ENCODE data around the gene ZCCHC14.
A peak's percentile ranks its signal among the peaks of the same experiment; 100 is the strongest.

Gene ZCCHC14

GRCh38 chr16:87426423-87427215 lies 66.2 kb downstream of the ZCCHC14 start:
- no peak for DNase-seq (ENCODE audit: low read depth)

DNA sequence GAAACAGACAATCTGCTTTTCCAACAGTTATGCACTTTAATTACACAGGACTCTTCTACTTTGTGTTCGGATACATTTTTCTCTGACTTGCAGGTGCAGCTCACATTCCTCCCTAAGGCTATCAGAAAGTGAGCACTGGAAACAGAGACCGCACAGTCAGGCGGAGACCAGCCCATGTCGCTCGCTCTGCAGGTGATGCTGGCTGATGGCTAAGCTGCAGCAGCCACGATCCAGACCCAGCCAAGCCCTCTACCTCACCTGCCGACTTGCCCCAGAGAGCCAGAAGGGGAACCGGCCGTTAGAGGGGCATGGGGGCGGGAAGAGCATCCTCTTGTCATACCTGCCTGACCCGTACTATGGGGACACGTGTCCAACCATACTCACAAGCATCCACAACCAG lies 66.9 kb downstream of the ZCCHC14 start:
- no peak for DNase-seq (ENCODE audit: low read depth)

DNA sequence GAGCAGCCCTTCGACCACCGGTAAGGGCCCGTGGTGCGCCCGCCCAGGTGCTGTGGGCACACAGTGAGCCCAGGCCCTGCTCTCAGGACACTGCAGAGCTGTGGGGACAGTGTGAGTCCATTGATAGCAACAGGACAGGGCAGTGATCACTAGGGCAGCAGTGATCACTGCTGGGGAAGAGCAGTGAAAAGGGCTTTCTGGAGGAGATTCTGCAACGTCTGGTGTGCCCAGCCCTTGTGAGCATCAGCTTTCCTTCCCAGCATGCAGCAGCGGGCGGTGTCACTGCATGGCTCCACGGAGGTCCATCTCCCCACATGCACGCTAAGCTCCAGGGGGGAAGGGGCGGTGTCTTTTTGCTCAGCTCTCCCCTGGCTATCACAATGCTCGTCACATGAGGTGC lies 68.6 kb downstream of the ZCCHC14 start:
- DNase-seq (ENCODE audit: low read depth), result no peak

GRCh38 chr16:87423429-87423828 lies 69.4 kb downstream of the ZCCHC14 start:
- no peak for DNase-seq (ENCODE audit: low read depth)

GRCh38 chr16:87422106-87422505 lies 70.7 kb downstream of the ZCCHC14 start:
- no peak for DNase-seq (ENCODE audit: low read depth)

GRCh38 chr16:87421003-87421912 lies 71.6 kb downstream of the ZCCHC14 start:
- DNase-seq (ENCODE audit: low read depth), result no peak

DNA sequence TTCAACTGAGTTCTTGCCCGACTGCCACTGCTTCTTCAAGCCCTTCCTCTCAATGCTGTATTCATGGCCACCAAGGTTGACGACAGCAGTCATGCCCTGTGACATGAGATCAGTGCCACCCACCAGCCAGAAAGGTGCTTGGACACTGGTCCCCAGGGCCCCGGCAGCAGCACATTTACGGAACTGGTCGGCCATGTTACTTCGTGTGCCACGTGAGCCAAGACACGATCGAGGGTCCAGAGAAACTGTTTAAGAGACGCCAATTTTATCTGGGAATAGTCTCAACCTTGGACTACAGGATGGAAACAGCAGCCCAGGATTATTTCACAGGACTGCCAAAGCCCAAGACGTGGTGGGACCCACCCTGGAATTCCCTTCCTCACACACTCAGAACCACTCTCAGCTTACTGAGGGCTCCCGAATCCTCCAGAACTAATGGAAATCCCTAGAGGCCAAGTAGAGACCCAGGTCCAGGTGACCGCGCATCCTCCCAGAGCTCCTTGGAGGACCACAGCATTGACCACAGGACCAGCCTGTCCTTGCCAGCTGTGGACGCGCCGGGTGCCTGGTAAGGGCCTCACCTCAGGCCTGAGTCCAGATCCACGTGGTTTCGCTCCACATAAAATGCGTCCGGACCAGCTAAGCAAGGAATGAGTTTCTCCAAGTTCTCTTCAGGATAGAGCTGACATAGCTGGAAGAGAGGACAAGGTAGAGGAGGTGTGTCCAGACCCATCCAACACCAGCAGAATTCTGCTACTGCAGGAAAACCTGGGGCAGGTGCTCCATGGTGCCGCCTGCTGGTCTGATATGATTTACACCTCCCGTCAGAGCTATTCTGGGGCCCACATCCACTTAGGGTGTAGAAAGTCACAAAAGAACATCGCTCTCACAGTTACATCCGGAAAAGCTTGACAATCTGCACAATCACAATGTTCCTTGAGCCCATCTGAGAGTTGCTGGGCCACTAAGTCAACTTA lies 72.5 kb downstream of the ZCCHC14 start:
- DNase-seq (ENCODE audit: low read depth), result no peak

DNA sequence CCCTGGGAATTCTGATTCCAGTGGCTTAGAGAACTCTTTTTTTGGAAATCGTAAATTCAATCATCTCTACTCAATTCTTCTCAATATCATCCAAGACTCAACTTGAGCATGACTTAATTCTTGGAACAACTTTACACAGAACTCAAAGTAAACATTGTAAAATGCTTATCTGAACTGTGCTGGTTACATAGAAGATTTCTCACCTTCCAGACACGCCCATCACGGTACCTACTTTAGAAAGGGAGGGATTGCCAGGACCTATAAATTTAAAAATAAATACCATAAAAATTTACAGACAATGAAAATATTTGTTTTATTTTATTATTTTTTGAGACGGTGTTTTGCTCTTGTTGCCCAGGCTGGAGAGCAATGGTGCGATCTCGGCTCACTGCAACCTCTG lies 74.2 kb downstream of the ZCCHC14 start:
- no peak for DNase-seq (ENCODE audit: low read depth)

DNA sequence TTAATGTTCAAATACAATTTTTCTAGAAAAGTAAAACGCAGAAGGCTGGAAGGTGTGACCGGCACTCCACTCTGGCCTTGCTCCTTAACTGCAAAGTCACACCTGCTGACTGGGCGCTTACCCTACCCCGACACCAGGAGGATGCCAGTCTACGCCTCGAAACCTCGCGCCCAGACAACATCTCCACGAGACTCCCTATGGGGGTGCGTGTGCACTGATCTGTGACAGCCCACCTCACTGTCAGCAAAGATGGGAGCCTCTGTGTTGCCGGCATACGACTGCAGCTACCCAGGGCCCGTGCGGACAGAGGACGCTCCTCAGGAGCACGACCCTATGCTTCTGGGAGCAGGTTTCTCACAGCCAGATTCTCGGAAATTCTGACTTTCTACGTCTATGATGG lies 74.6 kb downstream of the ZCCHC14 start:
- no peak for DNase-seq (ENCODE audit: low read depth)

DNA sequence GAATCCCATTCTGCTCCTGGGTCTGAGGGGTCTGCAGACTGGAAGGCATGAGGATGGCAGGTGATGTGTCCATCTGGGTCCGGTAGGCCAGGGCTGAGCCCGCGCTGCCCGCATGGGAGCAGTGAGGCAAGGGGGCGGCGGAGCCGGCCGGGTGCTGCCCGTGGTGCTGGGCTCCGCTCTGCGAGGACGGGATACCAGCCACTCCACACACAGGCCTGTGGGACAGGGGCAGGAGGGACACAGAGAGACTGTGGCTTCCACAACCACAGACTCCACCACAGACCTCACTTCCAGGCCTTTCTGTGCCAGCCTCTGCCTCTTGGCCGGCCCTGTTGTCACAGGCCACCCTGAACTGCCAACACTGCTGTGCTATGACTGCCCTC lies 75.3 kb downstream of the ZCCHC14 start:
- no peak for DNase-seq (ENCODE audit: low read depth)

DNA sequence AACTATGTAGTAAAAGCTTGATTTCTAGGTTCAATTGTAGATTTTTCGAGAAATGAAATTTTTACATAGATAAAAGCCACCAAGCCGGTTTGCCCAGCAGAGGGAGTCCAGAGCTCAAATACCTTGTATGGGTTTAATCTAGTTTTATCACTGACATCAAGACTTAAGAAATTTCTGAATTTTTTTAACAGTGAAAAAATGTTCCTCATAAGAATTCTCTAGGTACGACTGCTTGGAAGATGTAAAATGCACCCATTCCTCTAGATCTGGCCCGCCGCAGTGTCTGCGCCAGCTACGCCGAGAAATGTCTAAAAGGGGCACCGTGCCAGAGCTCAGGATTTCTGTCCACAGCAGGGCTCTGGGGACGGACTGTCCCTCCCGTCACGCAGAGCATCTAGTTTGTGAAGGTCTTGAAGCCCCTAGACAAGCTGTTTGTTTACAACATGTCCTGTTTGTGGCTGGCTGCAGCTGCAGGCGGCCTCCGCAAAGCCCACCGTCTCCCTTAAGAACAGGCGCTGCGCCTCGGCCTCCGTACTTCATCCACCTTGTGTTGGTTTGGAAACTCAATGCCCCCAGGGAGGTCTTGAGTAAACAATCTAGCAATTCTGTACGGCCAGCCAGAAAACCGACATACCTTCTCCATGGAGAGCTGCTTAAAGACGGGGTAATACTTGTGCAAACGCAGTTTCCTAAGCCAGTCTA lies 75.8 kb downstream of the ZCCHC14 start:
- DNase-seq (ENCODE audit: low read depth), result peak; percentile 28

DNA sequence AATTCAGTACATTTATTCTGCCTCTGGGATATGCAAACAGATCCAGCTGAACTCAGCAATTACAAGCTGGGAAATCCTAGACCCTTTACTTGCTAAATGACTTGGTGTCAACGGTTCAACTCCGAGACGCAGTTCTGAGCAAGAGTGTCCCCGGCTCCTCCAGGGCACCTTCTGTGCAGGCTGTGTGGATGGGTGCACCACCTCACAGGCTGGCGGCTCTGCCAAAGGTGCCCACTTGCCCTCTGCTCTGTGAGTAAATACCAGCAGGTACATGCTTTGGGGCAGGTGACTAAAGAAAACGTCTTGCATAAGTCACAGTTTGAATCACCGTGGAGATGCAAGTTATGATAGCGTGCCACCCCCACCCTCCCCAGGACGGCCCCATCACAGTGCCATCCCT lies 77.4 kb downstream of the ZCCHC14 start:
- DNase-seq (ENCODE audit: low read depth), result no peak

DNA sequence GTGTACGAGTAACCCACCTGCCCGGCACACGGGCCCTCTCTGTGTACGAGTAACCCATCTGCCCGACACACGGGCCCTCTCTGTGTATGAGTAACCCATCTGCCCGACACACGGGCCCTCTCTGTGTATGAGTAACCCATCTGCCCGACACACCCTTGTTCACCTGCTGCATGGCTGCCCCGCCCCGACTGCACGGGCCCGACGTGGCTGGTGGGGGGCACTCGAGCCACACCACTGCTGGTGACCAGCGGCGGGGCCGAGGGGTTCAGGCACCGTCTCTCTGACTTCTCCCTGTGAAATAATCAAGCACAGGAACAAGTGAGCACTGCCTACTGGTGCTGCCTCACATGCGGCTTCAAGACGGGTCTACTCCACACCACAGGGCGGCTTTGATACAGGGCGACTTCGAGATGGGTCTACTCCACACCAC lies 78.6 kb downstream of the ZCCHC14 start:
- no peak for DNase-seq (ENCODE audit: low read depth)

- no peak for DNase-seq (ENCODE audit: low read depth)
Measured at GRCh38 chr16:87412996-87413421, 79.8 kb downstream of the ZCCHC14 start.

DNA sequence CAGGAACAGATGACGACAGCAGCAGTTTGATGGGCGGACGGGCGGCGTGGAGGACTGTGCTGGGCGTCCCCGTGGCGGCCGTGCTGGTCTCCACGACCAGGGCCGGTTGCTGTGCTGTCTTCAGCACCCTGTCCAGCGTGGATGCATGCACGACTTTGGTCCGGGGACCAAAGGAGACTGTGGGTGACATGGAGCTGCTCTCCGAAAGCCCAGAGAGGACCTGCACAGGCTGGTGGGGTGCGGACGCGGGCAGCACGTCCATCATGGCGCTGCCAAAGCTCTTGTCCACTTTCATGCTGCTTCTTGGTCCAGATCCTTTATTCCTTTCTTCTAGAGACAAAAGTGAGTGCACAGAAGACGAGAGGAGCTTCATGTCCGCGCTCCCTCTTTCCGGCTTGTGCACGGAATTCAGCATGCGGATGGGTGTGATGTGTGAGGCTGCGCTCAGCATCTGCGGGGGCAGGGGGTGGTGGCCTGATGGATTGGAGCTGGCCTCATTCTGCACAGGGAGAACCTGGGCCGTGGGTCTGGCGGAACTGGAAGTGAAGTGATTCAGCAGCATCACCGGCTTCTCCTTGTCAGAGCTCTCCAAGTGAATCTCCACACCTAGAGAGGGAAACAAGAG lies 80.3 kb downstream of the ZCCHC14 start:
- no peak for DNase-seq (ENCODE audit: low read depth)

- DNase-seq (ENCODE audit: low read depth), result no peak
Measured at GRCh38 chr16:87411375-87412271, 81.2 kb downstream of the ZCCHC14 start.

GRCh38 chr16:87410968-87411367 lies 81.9 kb downstream of the ZCCHC14 start:
- no peak for DNase-seq (ENCODE audit: low read depth)

- no peak for DNase-seq (ENCODE audit: low read depth)
Measured at GRCh38 chr16:87410530-87410929, 82.3 kb downstream of the ZCCHC14 start.

DNA sequence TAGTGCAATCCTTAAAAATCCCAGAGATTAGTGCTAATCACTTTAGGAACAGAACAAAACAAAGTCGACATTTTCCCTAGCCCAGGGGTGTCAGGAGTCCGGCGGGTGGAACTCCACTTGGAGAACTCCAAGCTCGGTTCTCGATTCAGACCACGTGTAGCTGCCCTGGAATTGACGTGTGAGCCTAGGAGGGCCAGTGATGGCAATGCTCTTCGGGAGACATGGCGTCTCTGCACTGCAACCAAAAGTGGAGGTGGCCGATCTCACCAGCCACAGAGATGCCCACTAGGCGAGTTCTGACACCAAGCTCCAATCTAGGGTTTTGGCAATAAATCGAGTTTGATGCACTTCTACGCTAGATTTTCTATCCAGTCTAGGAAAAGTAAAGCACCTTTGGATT lies 83.0 kb downstream of the ZCCHC14 start:
- no peak for DNase-seq (ENCODE audit: low read depth)

DNA sequence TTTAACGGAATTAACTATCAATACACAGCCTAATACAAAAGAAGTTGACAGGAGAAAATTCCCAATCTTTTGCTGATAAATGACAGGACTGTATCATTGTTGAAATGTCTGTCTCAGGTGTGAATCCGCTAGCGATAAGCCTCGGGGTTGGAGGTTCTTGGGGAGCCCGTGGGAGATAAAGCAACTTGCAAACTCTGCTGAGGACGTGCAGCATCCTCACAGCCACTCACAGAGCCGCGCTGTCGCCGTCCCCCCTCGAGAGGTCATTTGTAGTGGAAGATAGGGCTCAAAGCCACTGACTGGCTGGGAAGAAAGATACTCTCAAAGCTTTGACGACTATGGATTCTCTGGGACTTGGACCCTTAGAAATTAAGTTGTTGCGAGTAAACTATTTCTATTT lies 83.7 kb downstream of the ZCCHC14 start:
- DNase-seq (ENCODE audit: low read depth), result no peak

Measured in GM04504 (cell line).